H1 (cell line): Measurements from ENCODE around the gene FAAH2. TPM values are rescaled to one million over a fixed set of nuclear protein-coding genes. Genes with fewer than 3 reads are reported as not detected.

Experiments used
- CTCF ChIA-PET: fragments of 300-600 bp; sonication (Branson Sonifier 250); formaldehyde crosslinking; loops from one replicate; lab custom pipeline; 2021; ENCODE audit not compliant: partially characterized antibody; lab: Charles Lee
- POLR2A ChIA-PET: fragments of 300-600 bp; sonication (Branson Sonifier 250); formaldehyde crosslinking; loops from one replicate; lab custom pipeline; 2021; ENCODE audit warnings: inconsistent platforms; ENCODE audit not compliant: partially characterized antibody; lab: Charles Lee
- DNase-seq, 2 experiments: peaks; one replicate each; pipeline versions ENCODE4 v3.0.0 to v3.0.0-alpha.2; 2010 to 2022; ENCODE audit warnings: low spot score in 2 of 2, low read depth in 1 of 2, mixed read lengths in 1 of 2
- FAIRE-seq: peaks from 2 replicates; lab custom pipeline; 2011; peaks lifted over from hg19 to GRCh38; lab: Jason Lieb, UNC
- H2AFZ ChIP-seq: 2 replicates; pipeline ENCODE4 v1.8.1; 2012; ENCODE audit warnings: low read length, inconsistent platforms
- H2AK5ac ChIP-seq: 2 replicates; pipeline ENCODE4 v1.6.1; 2013; ENCODE audit warnings: low read depth, low read length
- H2BK120ac ChIP-seq: replicated peaks from 2 replicates; pipeline ENCODE3; 2013; ENCODE audit warnings: low read depth, low read length, inconsistent platforms
- H2BK12ac ChIP-seq: 2 replicates; pipeline ENCODE4 v1.6.1; 2013; ENCODE audit warnings: low read depth, low read length
- H2BK15ac ChIP-seq: 2 replicates; pipeline ENCODE4 v1.6.1; 2013; ENCODE audit warnings: low read length
- H2BK20ac ChIP-seq: 2 replicates; pipeline ENCODE4 v1.6.1; 2013; ENCODE audit warnings: low read length
- H2BK5ac ChIP-seq: 2 replicates; pipeline ENCODE4 v1.6.1; 2013; ENCODE audit warnings: low read depth, low read length
- H3K14ac ChIP-seq: 2 replicates; pipeline ENCODE4 v1.6.1; 2013; ENCODE audit warnings: inconsistent platforms; ENCODE audit not compliant: insufficient read length
- H3K18ac ChIP-seq: 2 replicates; pipeline ENCODE4 v1.6.1; 2013; ENCODE audit warnings: low read length; ENCODE audit errors: extremely low read depth
- H3K23ac ChIP-seq: 2 replicates; pipeline ENCODE4 v1.6.1; 2013; ENCODE audit warnings: inconsistent platforms; ENCODE audit not compliant: insufficient read length
- H3K23me2 ChIP-seq: 2 replicates; pipeline ENCODE4 v1.6.1; 2013; ENCODE audit warnings: low read depth, low read length
- H3K27ac ChIP-seq: 2 replicates; pipeline ENCODE4 v1.6.1; 2011; ENCODE audit warnings: low read depth, low read length, inconsistent platforms
- H3K27me3 ChIP-seq, 4 experiments: replicated peaks in 1 of 4; 1 replicate in 1 of 4; 2 replicates in 3 of 4; pipeline versions ENCODE4 v1.6.1 to v1.8.1; 2011 to 2013; ENCODE audit warnings: low read length in 3 of 4, mild to moderate bottlenecking in 3 of 4, inconsistent platforms in 2 of 4, mixed read lengths in 2 of 4, moderate library complexity in 1 of 4; ENCODE audit not compliant: control insufficient read depth in 3 of 4, insufficient read depth in 3 of 4; ENCODE audit errors: extremely low read depth in 1 of 4
- H3K36me3 ChIP-seq, 4 experiments: 2 replicates each; pipeline versions ENCODE4 v1.6.1 to v1.8.1; 2011 to 2013; ENCODE audit warnings: mild to moderate bottlenecking in 4 of 4, low read length in 3 of 4, moderate library complexity in 2 of 4, control low read depth in 1 of 4, inconsistent platforms in 1 of 4; ENCODE audit not compliant: insufficient read depth in 4 of 4, control insufficient read depth in 2 of 4
- H3K4ac ChIP-seq: replicated peaks from 2 replicates; pipeline ENCODE3; 2013; ENCODE audit warnings: low read length, low read depth, mixed read lengths, inconsistent platforms; ENCODE audit not compliant: insufficient read length
- H3K4me1 ChIP-seq, 4 experiments: replicated peaks in 1 of 4; 1 replicate in 1 of 4; 2 replicates in 3 of 4; pipeline versions ENCODE4 v1.6.1 to v1.8.1; 2011 to 2013; ENCODE audit warnings: low read length in 3 of 4, inconsistent platforms in 2 of 4, mixed read lengths in 1 of 4; ENCODE audit not compliant: insufficient read depth in 4 of 4, control insufficient read depth in 3 of 4
- H3K4me2 ChIP-seq, 2 experiments: 2 replicates each; pipeline versions ENCODE4 v1.6.1 to v1.8.1; 2011 to 2013; ENCODE audit warnings: low read depth in 2 of 2, low read length in 2 of 2, control low read depth in 1 of 2, inconsistent platforms in 1 of 2, mild to moderate bottlenecking in 1 of 2; ENCODE audit not compliant: insufficient read depth in 1 of 2
- H3K4me3 ChIP-seq, 4 experiments: fragments of 200-600, 300-600 bp in 1 of 4; sonication (generic), shearing (Covaris generic), sonication (Bioruptor Twin) in 1 of 4; 2 replicates each; pipeline versions ENCODE4 v1.5.1 to v1.8.1; 2011 to 2016; ENCODE audit warnings: low read length in 4 of 4, low read depth in 3 of 4, control low read depth in 2 of 4, inconsistent platforms in 2 of 4, mild to moderate bottlenecking in 2 of 4, mixed read lengths in 1 of 4, moderate library complexity in 1 of 4; ENCODE audit not compliant: insufficient read depth in 2 of 4; ENCODE audit errors: extremely low read depth in 1 of 4
- H3K56ac ChIP-seq: replicated peaks from 2 replicates; pipeline ENCODE3; 2013; ENCODE audit warnings: low read depth, mild to moderate bottlenecking, mixed read lengths, low read length, inconsistent platforms; ENCODE audit not compliant: insufficient read length
- H3K79me1 ChIP-seq: 2 replicates; pipeline ENCODE4 v1.6.1; 2013; ENCODE audit warnings: low read depth, low read length, control low read depth
- H3K79me2 ChIP-seq, 2 experiments: 2 replicates each; pipeline versions ENCODE4 v1.6.1 to v1.8.1; 2012 to 2013; ENCODE audit warnings: low read length in 2 of 2, mild to moderate bottlenecking in 2 of 2, inconsistent platforms in 1 of 2; ENCODE audit not compliant: insufficient read depth in 2 of 2, control insufficient read depth in 1 of 2
- H3K9ac ChIP-seq, 4 experiments: replicated peaks in 1 of 4; 1 replicate in 1 of 4; 2 replicates in 3 of 4; pipeline versions ENCODE4 v1.6.1 to v1.8.1; 2011 to 2013; ENCODE audit warnings: low read depth in 3 of 4, low read length in 3 of 4, control low read depth in 2 of 4, mild to moderate bottlenecking in 2 of 4, moderate library complexity in 2 of 4, inconsistent platforms in 1 of 4; ENCODE audit errors: extremely low read depth in 1 of 4
- H3K9me3 ChIP-seq, 2 experiments: 2 replicates each; pipeline versions ENCODE4 v1.6.1 to v1.8.1; 2012 to 2013; ENCODE audit warnings: mild to moderate bottlenecking in 2 of 2, moderate library complexity in 2 of 2, control low read depth in 1 of 2, inconsistent platforms in 1 of 2, low read depth in 1 of 2, low read length in 1 of 2, mixed read lengths in 1 of 2; ENCODE audit not compliant: insufficient read depth in 2 of 2
- H4K20me1 ChIP-seq, 2 experiments: replicated peaks in 1 of 2; 2 replicates each; pipeline versions ENCODE3 to v1.8.1; 2011 to 2013; ENCODE audit warnings: inconsistent platforms in 2 of 2, low read length in 2 of 2, mild to moderate bottlenecking in 1 of 2; ENCODE audit not compliant: insufficient read depth in 2 of 2, control insufficient read depth in 1 of 2
- H4K5ac ChIP-seq: 2 replicates; pipeline ENCODE4 v1.6.1; 2013; ENCODE audit warnings: low read length, low read depth, mixed read lengths, inconsistent platforms; ENCODE audit not compliant: insufficient read length
- H4K8ac ChIP-seq: 2 replicates; pipeline ENCODE4 v1.8.0; 2013; ENCODE audit warnings: mild to moderate bottlenecking, moderate library complexity, low read length, inconsistent platforms; ENCODE audit not compliant: insufficient read depth; ENCODE audit errors: extremely low read depth
- H4K91ac ChIP-seq: replicated peaks from 2 replicates; pipeline ENCODE3; 2013; ENCODE audit warnings: low read length, mixed read lengths, inconsistent platforms; ENCODE audit not compliant: insufficient read length
- CBX5 ChIP-seq: fragments of 300-800, 300-1000 bp; sonication (generic); IDR thresholded peaks from 2 replicates; pipeline ENCODE4 v1.7.1; 2016; ENCODE audit warnings: antibody characterized with exemption, low read length, low read depth
- EGR1 ChIP-seq: IDR thresholded peaks from 2 replicates; pipeline ENCODE4 v1.6.1; 2011; ENCODE audit warnings: low read depth, low read length, borderline replicate concordance
- GABPA ChIP-seq: IDR thresholded peaks from 2 replicates; pipeline ENCODE4 v1.6.1; 2011; ENCODE audit warnings: mild to moderate bottlenecking, low read length, moderate library complexity, borderline replicate concordance; ENCODE audit not compliant: insufficient read depth
- KDM1A ChIP-seq: fragments of 200-600, 300-600 bp; sonication (generic); IDR thresholded peaks from 2 replicates; pipeline ENCODE4 v1.7.1; 2016; ENCODE audit warnings: mild to moderate bottlenecking, low read length, borderline replicate concordance
- NANOG ChIP-seq: IDR thresholded peaks from 2 replicates; pipeline ENCODE4 v1.6.1; 2011; ENCODE audit warnings: low read length, low read depth, mild to moderate bottlenecking, inconsistent platforms; ENCODE audit not compliant: insufficient read depth, poor library complexity, severe bottlenecking
- NRF1 ChIP-seq: IDR thresholded peaks from 2 replicates; pipeline ENCODE4 v1.6.1; 2011; ENCODE audit warnings: mild to moderate bottlenecking, low read depth, low read length, improper control_type of control experiment
- RFX5 ChIP-seq: IDR thresholded peaks from 2 replicates; pipeline ENCODE4 v1.6.1; 2011; ENCODE audit warnings: low read depth, low read length, improper control_type of control experiment, borderline replicate concordance
- SIRT6 ChIP-seq: IDR thresholded peaks from one replicate; pipeline ENCODE4 v1.7.1; 2012; ENCODE audit warnings: low read length, inconsistent platforms
- TAF1 ChIP-seq: IDR thresholded peaks from 2 replicates; pipeline ENCODE4 v1.6.1; 2011; ENCODE audit warnings: mild to moderate bottlenecking, low read depth, low read length
- WGBS, 2 experiments: shearing (Covaris generic) in 1 of 2; methylation state at CpG; one replicate each; pipeline versions ENCODE4 v1.1.6 to v1.1.7; 2013 to 2015; ENCODE audit warnings: low lambda C conversion rate in 2 of 2, mixed read lengths in 2 of 2, inconsistent platforms in 1 of 2, low coverage in 1 of 2, missing lambda C conversion rate in 1 of 2; ENCODE audit not compliant: insufficient replicate concordance in 2 of 2, insufficient coverage in 1 of 2, insufficient read length in 1 of 2; ENCODE audit errors: extremely low coverage in 1 of 2, missing lambda C conversion rate in 1 of 2; 5-methylcytosine and 5-hydroxymethylcytosine counted together
- polyA plus RNA-seq, 7 experiments: library from polyadenylated mRNA; depleted of rRNA in 3 of 7; stranded (reverse) in 5 of 7; unstranded in 2 of 7; fragments of >200 nt in 5 of 7; fragments of 200-250 nt in 2 of 7; gene quantifications; 1 replicate in 5 of 7; 2 replicates in 1 of 7; 4 replicates in 1 of 7; pipeline versions ENCODE4 v1.2.1 to v1.2.3, GENCODE V29; 2011 to 2013; ENCODE audit warnings: missing spikeins in 2 of 7, mixed read lengths in 2 of 7
- total RNA-seq: library from RNA; stranded (reverse); fragmentation: NEBNext Ultra II Directional; extraction: Animal tissue kit (Norgen Biotek cat#: 25700); gene quantifications from 2 replicates; pipeline ENCODE4 v1.2.1, GENCODE V29; 2021

FAAH2 gene
- total and polyA plus RNA-seq, 2 of the 8 experiments (the other 6 are each of a cell fraction or from before 2014, with no cell fraction given), result 3.6 to 4.4 TPM

DNA sequence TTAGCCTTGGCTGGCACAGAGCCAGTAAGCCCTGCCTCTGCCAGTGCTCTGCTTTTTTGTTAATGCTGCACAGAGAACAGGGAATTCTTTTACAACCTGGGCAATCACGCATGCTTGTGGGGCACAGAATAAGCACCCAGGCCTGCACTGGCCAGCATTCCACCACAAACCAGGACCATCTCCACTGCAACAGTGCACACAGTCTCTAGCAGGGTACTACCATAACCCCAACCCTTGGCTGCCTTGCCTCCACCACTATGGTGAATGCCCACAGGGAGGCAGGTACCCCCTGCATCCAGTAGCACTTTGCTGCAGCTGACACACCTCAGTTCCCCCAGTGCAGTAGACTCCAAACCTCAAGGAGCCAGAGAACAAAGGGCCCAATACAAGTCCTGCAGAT, 19.2 kb upstream of the FAAH2 start:
- H4K5ac ChIP-seq, result no peak overlapping the region
- no peak overlapping the region for H3K27ac ChIP-seq
- peaks cover 3 to 21% of the 10 kb centered on the region in 2 experiments; a peak in 3 of 4 replicates for H3K9me3 ChIP-seq
- H3K36me3 ChIP-seq, result no peaks in the 10 kb centered on the region
- no peak overlapping the region for H4K8ac ChIP-seq
- H3K27me3 ChIP-seq, result no peaks in the 10 kb centered on the region
- H3K9ac ChIP-seq, result no peak overlapping the region
- no peak overlapping the region for H3K4me3 ChIP-seq
- CTCF ChIA-PET, result no interaction called here
- no peak for DNase-seq
- H2BK20ac ChIP-seq, result no peak overlapping the region
- H3K14ac ChIP-seq, result no peak overlapping the region
- H2AK5ac ChIP-seq, result no peak overlapping the region
- H3K18ac ChIP-seq, result no peak overlapping the region
- H2AFZ ChIP-seq, result no peak overlapping the region
- H3K23ac ChIP-seq, result no peak overlapping the region
- no peaks in the 10 kb centered on the region for H4K20me1 ChIP-seq
- H3K79me2 ChIP-seq, result no peaks in the 10 kb centered on the region
- POLR2A ChIA-PET, result no interaction called here
- no peak overlapping the region for H4K91ac ChIP-seq
- no peaks in the 10 kb centered on the region for H3K4me1 ChIP-seq
- no peaks in the 10 kb centered on the region for H3K79me1 ChIP-seq
- H2BK12ac ChIP-seq, result no peak overlapping the region
- H3K4ac ChIP-seq, result no peak overlapping the region
- TF ChIP-seq TAF1 (no peak), GABPA (no peak), EGR1 (no peak), KDM1A (no peak), NRF1 (no peak), RFX5 (no peak), CBX5 (no peak), NANOG (no peak), SIRT6 (no peak)
- TF ChIP-seq, all 59 proteins: peak for 0
- Histone ChIP-seq H3K23me2 (no peaks in the 10 kb centered on the region), H3K56ac (no peak overlapping the region), H2BK5ac (no peak overlapping the region), H2BK15ac (no peak overlapping the region), H2BK120ac (no peak overlapping the region), H3K4me2 (no peak overlapping the region)
- no peak for FAIRE-seq
- WGBS, 2 experiments, result no CpG with 5 or more reads among the region's 1 CpG
